ENCODE data around the gene C4orf33.
A peak's percentile ranks its signal among the peaks of the same experiment; 100 is the strongest.

The C4orf33 gene

DNA sequence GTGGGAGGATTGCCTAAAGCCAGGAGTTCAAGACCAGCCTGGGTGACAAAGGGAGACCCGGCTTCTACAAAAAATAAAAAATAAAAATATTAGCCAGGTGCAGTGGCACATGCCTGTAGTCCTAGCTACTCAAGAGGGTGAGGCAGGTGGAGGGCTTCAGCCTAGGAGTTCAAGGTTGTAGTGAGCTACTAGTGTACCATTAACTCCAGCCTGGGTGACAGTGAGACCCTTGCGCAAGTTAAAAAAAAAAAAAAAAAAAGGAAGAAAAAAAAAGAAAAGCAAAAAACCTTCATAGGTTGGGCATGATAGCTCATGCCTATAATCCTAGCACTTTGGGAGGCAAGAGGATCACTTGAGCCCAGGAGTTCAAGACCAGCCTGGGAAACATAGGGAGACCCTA, 8.4 kb upstream of the C4orf33 start:
- peaks cover 6% of the 10 kb centered on the region for H3K36me3 ChIP-seq (ENCODE audit: control insufficient read depth, insufficient read depth, low read length)
- H3K9me3 ChIP-seq (ENCODE audit: control insufficient read depth, low read length): no peaks in the 10 kb centered on the region
- WGBS, 2 experiments: 83 to 92% methylated on average over 2 of the region's 2 CpGs
- H3K27me3 ChIP-seq (ENCODE audit: control insufficient read depth, insufficient read depth, low read length, poor library complexity, severe bottlenecking): no peaks in the 10 kb centered on the region
- H3K4me3 ChIP-seq (ENCODE audit: insufficient read depth, low read depth, low read length): no peak overlapping the region
- no peak overlapping the region for H3K27ac ChIP-seq (ENCODE audit: insufficient read depth, low read depth, low read length, poor library complexity, severe bottlenecking)
- H3K4me1 ChIP-seq (ENCODE audit: control insufficient read depth, insufficient read depth, low read length): no peaks in the 10 kb centered on the region

DNA sequence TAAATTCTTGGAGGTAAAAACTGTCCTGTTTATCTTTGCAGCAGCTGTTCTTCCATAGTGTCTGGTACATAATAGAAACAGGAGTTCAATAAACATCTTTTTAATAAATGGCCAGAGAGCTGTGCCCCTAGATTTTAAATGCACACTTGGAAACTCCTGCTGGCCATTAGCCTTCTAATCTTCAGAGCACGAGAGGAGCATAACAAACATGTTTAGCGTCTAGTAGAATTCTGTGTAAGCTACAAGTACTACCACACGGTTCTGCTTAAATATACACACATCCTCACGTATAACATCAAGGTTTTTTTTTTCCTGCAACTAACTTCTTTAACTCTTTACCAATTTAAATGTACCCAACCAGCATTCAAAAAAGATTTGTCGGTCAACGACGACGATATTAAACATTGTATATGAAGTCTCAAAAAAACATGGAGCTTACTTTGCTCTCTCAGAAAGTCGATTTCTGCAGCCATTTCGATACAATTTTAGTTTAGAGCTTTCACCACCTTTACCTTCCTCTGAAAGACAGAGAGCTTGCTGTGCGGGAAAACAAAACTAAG, 3.2 kb upstream of the C4orf33 start:
- no peaks in the 10 kb centered on the region for H3K9me3 ChIP-seq (ENCODE audit: control insufficient read depth, low read length)
- H3K4me3 ChIP-seq (ENCODE audit: insufficient read depth, low read depth, low read length): peak overlapping the region; percentile 60
- H3K36me3 ChIP-seq (ENCODE audit: control insufficient read depth, insufficient read depth, low read length): no peaks in the 10 kb centered on the region
- no peaks in the 10 kb centered on the region for H3K27me3 ChIP-seq (ENCODE audit: control insufficient read depth, insufficient read depth, low read length, poor library complexity, severe bottlenecking)
- 1 to 3% methylated on average over 11 of the region's 11 CpGs for WGBS, 2 experiments
- no peaks in the 10 kb centered on the region for H3K4me1 ChIP-seq (ENCODE audit: control insufficient read depth, insufficient read depth, low read length)
- peak overlapping the region; percentile 82 for H3K27ac ChIP-seq (ENCODE audit: insufficient read depth, low read depth, low read length, poor library complexity, severe bottlenecking)

DNA sequence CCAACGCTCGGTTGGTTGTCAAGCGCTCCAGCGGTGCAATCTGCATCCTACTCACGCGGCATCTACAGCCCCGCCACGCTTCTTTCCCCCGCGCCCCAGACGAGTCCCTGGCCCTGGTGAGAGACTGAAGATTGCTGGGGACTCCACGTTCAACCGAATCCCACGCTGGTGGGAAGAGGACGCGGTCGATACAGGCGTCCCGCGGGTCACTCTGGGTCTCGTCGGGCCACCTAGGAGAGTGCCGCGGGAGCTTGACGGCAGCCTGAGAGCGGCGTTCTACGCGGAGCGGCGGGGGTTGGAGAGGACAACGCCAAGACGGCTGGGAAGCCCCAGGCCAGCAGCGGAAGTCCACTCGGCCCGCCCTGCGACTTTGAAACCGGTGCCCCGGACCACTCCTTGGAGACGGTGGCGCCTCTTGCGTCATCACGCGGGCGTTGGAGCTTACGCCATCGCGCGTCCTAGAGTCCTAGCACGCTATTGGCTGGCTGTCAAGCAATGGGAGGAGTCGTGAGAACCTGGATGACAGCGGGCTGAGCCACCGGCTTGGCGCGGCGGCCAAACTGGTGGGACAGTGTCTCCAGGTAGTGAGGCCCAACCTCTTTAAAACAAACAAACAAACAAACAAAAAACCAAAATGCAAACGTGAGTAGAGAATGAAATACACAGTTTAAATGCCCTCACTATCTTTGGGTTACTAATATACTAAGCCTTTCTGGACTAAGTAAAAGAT, 2.6 kb upstream of the C4orf33 start, which contains the start of gene SCLT1:
Gene SCLT1, minus strand, starts transcription at position 349 of the 730 bp plus-strand sequence. CDS start 436 bp downstream, outside the sequence.
- no peaks in the 10 kb centered on the region for H3K36me3 ChIP-seq (ENCODE audit: control insufficient read depth, insufficient read depth, low read length)
- WGBS, 2 experiments: 0% methylated on average over 57 of the region's 57 CpGs
- H3K4me3 ChIP-seq (ENCODE audit: insufficient read depth, low read depth, low read length): peak within 1 kb of the TSS; percentile 60
- H3K9me3 ChIP-seq (ENCODE audit: control insufficient read depth, low read length): no peaks in the 10 kb centered on the region
- peak within 1 kb of the TSS; percentile 82 for H3K27ac ChIP-seq (ENCODE audit: insufficient read depth, low read depth, low read length, poor library complexity, severe bottlenecking)
- H3K4me1 ChIP-seq (ENCODE audit: control insufficient read depth, insufficient read depth, low read length): no peaks in the 10 kb centered on the region
- no peaks in the 10 kb centered on the region for H3K27me3 ChIP-seq (ENCODE audit: control insufficient read depth, insufficient read depth, low read length, poor library complexity, severe bottlenecking)

DNA sequence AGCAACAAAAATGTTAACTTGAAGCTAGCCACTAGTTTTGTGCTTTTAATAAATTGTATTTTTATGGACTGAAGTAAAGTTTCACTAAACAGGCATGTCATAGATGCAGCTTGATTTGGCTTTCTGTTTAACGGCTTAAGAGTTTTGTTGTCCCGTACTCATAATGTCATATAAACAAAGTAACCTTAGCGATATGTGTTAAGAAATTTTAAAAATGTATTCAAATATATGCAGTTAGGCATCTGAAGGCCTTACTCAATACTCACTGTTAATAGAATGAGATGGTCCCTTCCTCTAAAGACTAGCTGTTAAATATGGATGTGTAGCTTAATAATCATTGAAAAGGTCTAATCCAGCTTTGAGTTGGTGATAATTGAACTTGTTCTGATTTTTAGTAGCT, 1.6 kb upstream of the C4orf33 start:
- 90% methylated on average over 3 of the region's 3 CpGs; no CpG with 5 or more reads in 1 of the 2 experiments for WGBS, 2 experiments
- H3K27ac ChIP-seq (ENCODE audit: insufficient read depth, low read depth, low read length, poor library complexity, severe bottlenecking): no peak overlapping the region

DNA sequence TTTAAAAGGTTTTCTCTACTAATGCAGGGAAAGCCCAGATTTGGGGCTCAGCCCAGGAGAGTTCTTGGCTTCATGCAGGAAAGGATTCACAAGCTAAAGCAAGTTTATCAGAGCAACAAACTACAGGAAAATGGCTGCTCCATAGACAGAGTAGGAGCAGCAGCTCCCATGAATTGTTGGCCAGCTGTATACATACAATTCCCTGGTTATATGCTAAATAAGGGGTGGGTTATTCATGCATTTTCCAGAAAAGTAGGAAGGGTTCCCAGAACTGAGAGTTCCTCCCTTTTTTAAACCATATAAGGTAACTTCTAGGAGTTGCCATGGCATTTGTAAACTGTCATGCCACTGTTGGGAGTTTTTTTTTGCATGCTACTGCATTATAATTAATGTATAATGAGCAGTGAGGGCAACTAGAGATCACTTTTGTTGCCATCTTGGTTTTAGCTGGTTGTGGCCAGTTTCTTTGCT, 2.6 kb downstream of the C4orf33 start:
- no peaks in the 10 kb centered on the region for H3K9me3 ChIP-seq (ENCODE audit: control insufficient read depth, low read length)
- no peak overlapping the region for H3K27ac ChIP-seq (ENCODE audit: insufficient read depth, low read depth, low read length, poor library complexity, severe bottlenecking)
- no peak overlapping the region for H3K4me3 ChIP-seq (ENCODE audit: insufficient read depth, low read depth, low read length)
- no peaks in the 10 kb centered on the region for H3K4me1 ChIP-seq (ENCODE audit: control insufficient read depth, insufficient read depth, low read length)
- no peaks in the 10 kb centered on the region for H3K27me3 ChIP-seq (ENCODE audit: control insufficient read depth, insufficient read depth, low read length, poor library complexity, severe bottlenecking)
- H3K36me3 ChIP-seq (ENCODE audit: control insufficient read depth, insufficient read depth, low read length): no peaks in the 10 kb centered on the region

More for the DNA sequence above, 1.6 kb upstream of the C4orf33 start:
- Histone ChIP-seq H3K4me1 (ENCODE audit: control insufficient read depth, insufficient read depth, low read length) (no peaks in the 10 kb centered on the region), H3K36me3 (ENCODE audit: control insufficient read depth, insufficient read depth, low read length) (no peaks in the 10 kb centered on the region), H3K9me3 (ENCODE audit: control insufficient read depth, low read length) (no peaks in the 10 kb centered on the region), H3K4me3 (ENCODE audit: insufficient read depth, low read depth, low read length) (no peak overlapping the region), H3K27me3 (ENCODE audit: control insufficient read depth, insufficient read depth, low read length, poor library complexity, severe bottlenecking) (no peaks in the 10 kb centered on the region)

DNA sequence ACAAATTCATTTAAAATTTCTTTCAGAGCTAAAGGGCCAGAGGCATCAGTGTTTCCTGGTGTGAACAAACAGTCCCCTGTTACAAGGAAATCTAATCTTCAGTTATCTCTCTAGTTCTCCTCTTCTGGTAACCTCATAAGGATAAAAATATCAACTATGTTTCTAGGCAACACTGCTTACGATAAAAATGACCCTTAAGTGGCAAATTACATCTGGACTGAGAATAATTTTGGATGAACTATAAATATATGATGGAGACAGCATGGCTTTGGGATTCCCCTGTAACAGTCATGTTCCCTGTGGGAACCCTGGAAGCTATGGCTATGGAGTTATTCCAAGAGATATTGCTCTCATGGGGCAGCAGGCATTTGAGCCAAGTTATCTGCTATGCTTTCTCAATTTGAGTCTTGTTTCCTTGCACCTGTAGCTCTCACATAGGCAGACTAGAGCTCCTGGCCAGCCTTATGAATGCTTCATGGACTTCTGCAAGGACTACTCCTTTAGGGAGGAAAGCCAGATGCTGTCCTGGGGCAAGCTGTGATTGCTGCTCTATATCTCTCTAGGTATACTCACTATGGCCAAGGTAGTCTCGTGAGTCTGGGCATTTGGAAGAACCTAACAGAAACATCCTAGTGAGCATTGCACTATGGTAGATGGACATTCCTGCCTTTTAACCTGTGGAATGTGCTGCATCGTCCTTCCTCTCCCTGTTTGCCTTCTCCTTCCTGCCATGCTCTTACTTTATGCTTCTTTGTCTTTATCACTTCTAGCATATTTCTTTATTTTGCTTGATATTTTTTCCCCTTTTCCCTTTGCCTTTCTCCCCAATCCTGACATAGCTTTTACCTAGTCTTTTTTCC, 14.2 kb downstream of the C4orf33 start:
- H3K27me3 ChIP-seq (ENCODE audit: control insufficient read depth, insufficient read depth, low read length, poor library complexity, severe bottlenecking): no peaks in the 10 kb centered on the region
- H3K9me3 ChIP-seq (ENCODE audit: control insufficient read depth, low read length): no peaks in the 10 kb centered on the region
- H3K36me3 ChIP-seq (ENCODE audit: control insufficient read depth, insufficient read depth, low read length): no peaks in the 10 kb centered on the region
- peaks cover 7% of the 10 kb centered on the region for H3K4me1 ChIP-seq (ENCODE audit: control insufficient read depth, insufficient read depth, low read length)
- H3K27ac ChIP-seq (ENCODE audit: insufficient read depth, low read depth, low read length, poor library complexity, severe bottlenecking): no peak overlapping the region
- H3K4me3 ChIP-seq (ENCODE audit: insufficient read depth, low read depth, low read length): no peak overlapping the region
- WGBS, 2 experiments: 85 to 87% methylated on average over 3 of the region's 3 CpGs

DNA sequence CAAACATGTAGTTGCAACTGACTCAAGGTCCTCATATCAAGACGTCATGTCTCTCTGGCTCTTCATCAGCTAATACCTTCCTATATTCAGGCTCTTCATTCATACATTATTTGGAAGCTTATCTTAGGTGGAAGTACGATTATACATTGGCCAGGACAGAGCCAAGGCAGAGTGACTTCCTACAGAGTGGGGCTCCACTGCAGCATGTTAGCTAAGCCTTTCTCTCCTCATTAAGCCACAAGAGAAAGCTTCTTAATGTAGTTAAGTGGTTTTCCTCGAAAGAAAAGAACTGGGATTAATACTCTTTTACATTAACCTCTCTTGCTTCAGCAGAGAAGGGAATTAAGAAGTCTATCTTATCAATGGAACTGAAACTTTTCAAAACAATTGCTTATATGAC, 15.0 kb downstream of the C4orf33 start:
- H3K27me3 ChIP-seq (ENCODE audit: control insufficient read depth, insufficient read depth, low read length, poor library complexity, severe bottlenecking): no peaks in the 10 kb centered on the region
- no peak overlapping the region for H3K4me3 ChIP-seq (ENCODE audit: insufficient read depth, low read depth, low read length)
- no peak overlapping the region for H3K27ac ChIP-seq (ENCODE audit: insufficient read depth, low read depth, low read length, poor library complexity, severe bottlenecking)
- no peaks in the 10 kb centered on the region for H3K36me3 ChIP-seq (ENCODE audit: control insufficient read depth, insufficient read depth, low read length)
- no peaks in the 10 kb centered on the region for H3K9me3 ChIP-seq (ENCODE audit: control insufficient read depth, low read length)
- WGBS, 2 experiments: 83 to 84% methylated on average over 2 of the region's 3 CpGs
- peaks cover 7% of the 10 kb centered on the region for H3K4me1 ChIP-seq (ENCODE audit: control insufficient read depth, insufficient read depth, low read length)

DNA sequence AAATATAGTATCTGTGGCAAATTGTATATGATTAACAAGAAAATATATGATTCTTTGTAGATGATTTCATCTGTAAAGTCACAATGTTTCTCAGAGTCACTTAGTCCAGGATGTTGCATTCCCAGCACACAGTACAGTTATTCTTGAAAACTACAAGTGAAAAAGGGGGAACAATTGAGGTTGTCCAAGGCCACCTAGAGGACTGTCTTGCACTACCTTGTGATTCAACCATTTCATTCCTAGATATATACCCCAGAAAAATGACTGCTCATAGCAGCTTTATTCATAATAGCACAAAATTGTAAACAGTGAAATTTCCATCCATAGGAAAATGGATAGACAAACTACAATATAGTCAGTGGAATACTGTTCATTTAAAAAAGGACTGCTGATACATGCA, 16.0 kb downstream of the C4orf33 start:
- Histone ChIP-seq H3K27me3 (ENCODE audit: control insufficient read depth, insufficient read depth, low read length, poor library complexity, severe bottlenecking) (no peaks in the 10 kb centered on the region), H3K9me3 (ENCODE audit: control insufficient read depth, low read length) (no peaks in the 10 kb centered on the region), H3K36me3 (ENCODE audit: control insufficient read depth, insufficient read depth, low read length) (no peaks in the 10 kb centered on the region), H3K27ac (ENCODE audit: insufficient read depth, low read depth, low read length, poor library complexity, severe bottlenecking) (no peak overlapping the region), H3K4me1 (ENCODE audit: control insufficient read depth, insufficient read depth, low read length) (peaks cover 7% of the 10 kb centered on the region), H3K4me3 (ENCODE audit: insufficient read depth, low read depth, low read length) (no peak overlapping the region)

DNA sequence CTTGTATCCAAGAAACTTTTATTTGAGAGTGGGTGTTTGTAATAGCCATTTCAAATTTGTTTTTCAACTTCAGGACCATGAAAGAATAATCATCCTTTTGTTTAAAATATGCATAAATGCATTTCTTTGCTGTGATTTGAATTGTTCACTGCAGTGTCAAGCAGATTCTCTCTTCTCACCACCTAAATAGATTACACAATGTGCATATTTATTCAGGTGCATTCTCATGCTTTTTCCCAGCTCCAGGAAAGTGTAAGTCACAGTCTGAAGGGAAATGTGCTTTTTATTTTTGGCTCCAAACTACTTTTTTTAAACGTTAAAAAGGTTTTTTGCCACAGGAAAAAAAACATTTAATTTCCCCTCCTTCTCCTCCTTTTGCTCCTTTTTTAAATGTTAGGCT, 17.5 kb downstream of the C4orf33 start:
- no peaks in the 10 kb centered on the region for H3K36me3 ChIP-seq (ENCODE audit: control insufficient read depth, insufficient read depth, low read length)
- no peak overlapping the region for H3K4me3 ChIP-seq (ENCODE audit: insufficient read depth, low read depth, low read length)
- WGBS, 2 experiments: 33 to 60% methylated on average over 1 of the region's 1 CpG
- no peaks in the 10 kb centered on the region for H3K27me3 ChIP-seq (ENCODE audit: control insufficient read depth, insufficient read depth, low read length, poor library complexity, severe bottlenecking)
- H3K4me1 ChIP-seq (ENCODE audit: control insufficient read depth, insufficient read depth, low read length): peaks cover 7% of the 10 kb centered on the region
- H3K27ac ChIP-seq (ENCODE audit: insufficient read depth, low read depth, low read length, poor library complexity, severe bottlenecking): no peak overlapping the region
- H3K9me3 ChIP-seq (ENCODE audit: control insufficient read depth, low read length): no peaks in the 10 kb centered on the region

DNA sequence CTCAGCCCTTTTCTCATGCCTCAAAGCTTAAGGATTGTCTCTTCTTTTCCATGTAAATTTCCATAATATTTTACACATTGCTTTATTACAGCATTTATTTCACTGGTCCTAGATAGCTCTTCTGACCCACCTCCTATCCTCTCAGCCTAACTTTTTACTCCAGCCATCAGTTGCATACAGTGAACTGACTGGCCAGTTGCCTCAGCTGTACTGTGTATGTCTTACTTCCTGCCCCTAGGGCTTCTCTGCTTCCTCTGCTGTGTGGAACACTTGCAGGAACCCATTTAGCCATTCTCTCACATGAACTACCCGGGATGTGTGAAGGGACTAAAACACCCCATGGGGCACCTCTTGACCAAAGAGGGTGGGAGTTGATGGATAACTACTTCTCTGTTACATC, 18.0 kb downstream of the C4orf33 start:
- H3K4me3 ChIP-seq (ENCODE audit: insufficient read depth, low read depth, low read length): no peak overlapping the region
- WGBS, 2 experiments: 95% methylated on average over 1 of the region's 1 CpG; no CpG with 5 or more reads in 1 of the 2 experiments
- no peaks in the 10 kb centered on the region for H3K9me3 ChIP-seq (ENCODE audit: control insufficient read depth, low read length)

More for the DNA sequence above, 18.0 kb downstream of the C4orf33 start:
- no peak overlapping the region for H3K27ac ChIP-seq (ENCODE audit: insufficient read depth, low read depth, low read length, poor library complexity, severe bottlenecking)
- no peaks in the 10 kb centered on the region for H3K27me3 ChIP-seq (ENCODE audit: control insufficient read depth, insufficient read depth, low read length, poor library complexity, severe bottlenecking)
- no peaks in the 10 kb centered on the region for H3K36me3 ChIP-seq (ENCODE audit: control insufficient read depth, insufficient read depth, low read length)
- H3K4me1 ChIP-seq (ENCODE audit: control insufficient read depth, insufficient read depth, low read length): peaks cover 7% of the 10 kb centered on the region
